AG10803 (cell line): ENCODE data around the gene B3GNT4.

ENCODE experiments used
- DNase-seq: peaks from one replicate; pipeline ENCODE4 v3.0.0; 2010; ENCODE audit warnings: low read depth
- H3K4me3 ChIP-seq: 2 replicates; pipeline ENCODE4 v1.5.1; 2011; ENCODE audit warnings: mild to moderate bottlenecking, low read length, control low read depth
- TF ChIP-seq, protein P1 (sequence below): conservative IDR thresholded peaks from 2 replicates; pipeline ENCODE4 v1.5.1; 2011; ENCODE audit warnings: mild to moderate bottlenecking, low read length, control low read depth, inconsistent platforms

B3GNT4 gene

DNA sequence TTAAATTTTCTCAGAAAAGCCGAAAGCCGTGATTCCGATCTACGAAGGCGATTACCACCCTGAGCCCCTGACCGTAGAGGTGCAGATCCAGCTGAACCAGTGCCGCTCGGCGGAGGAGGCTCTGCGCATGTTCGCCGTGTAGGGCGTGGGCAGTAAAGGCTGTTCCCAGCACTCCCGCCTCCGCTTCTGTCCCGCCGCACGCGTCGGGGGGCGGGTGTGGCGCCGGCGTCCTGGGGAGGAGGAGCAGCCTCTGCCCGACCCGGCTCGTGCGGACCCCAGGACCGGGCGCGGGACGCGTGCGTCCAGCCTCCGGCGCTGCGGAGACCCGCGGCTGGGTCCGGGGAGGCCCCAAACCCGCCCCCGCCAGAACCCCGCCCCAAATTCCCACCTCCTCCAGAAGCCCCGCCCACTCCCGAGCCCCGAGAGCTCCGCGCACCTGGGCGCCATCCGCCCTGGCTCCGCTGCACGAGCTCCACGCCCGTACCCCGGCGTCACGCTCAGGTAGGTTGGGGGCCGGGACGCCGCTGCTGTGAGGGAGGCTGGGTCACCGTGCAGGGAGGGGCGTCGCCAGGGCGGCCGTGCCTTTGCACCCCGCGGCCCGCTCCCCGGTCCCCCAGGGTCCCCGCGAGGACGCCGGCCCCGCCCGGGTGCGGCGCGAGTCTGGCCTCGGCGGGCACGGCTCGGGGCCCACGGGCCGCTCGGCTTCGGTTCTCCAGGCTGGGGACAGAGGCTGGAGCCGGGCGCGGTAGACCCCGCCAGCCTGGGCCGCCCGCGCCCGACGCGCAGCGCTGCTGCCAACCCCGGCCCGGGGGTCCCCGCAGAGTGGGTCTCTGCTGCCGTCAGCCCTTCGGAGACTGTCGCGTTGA, at the start of gene B3GNT4:
Gene B3GNT4 (plus strand): TSS at position 409 of the 866 bp plus-strand sequence. CDS start 910 bp downstream, outside the sequence.
- peak; percentile 27 for DNase-seq
- peak within 1 kb of the TSS; percentile 65 for H3K4me3 ChIP-seq
- TF ChIP-seq, protein P1, sequence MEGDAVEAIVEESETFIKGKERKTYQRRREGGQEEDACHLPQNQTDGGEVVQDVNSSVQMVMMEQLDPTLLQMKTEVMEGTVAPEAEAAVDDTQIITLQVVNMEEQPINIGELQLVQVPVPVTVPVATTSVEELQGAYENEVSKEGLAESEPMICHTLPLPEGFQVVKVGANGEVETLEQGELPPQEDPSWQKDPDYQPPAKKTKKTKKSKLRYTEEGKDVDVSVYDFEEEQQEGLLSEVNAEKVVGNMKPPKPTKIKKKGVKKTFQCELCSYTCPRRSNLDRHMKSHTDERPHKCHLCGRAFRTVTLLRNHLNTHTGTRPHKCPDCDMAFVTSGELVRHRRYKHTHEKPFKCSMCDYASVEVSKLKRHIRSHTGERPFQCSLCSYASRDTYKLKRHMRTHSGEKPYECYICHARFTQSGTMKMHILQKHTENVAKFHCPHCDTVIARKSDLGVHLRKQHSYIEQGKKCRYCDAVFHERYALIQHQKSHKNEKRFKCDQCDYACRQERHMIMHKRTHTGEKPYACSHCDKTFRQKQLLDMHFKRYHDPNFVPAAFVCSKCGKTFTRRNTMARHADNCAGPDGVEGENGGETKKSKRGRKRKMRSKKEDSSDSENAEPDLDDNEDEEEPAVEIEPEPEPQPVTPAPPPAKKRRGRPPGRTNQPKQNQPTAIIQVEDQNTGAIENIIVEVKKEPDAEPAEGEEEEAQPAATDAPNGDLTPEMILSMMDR = no peak

DNA sequence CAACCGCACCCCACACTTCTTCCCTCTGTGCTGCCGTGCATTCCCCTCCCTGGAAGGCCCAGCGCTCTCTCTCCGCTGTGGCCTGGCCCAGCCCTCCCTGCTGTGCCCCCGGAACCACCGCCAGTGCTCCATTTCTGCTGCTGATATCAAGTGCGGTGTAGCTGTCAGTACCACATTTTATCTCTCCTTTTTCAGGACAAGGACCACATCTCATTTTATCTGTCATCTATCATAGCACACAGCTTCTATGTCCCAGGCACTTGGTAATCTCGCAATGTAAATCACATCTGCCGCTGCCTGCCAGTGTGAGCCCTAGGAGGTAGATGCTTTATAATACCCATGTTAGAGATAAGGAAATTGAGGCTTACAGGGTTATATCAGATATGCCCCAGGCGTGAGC, 47.8 kb upstream of the B3GNT4 start:
- DNase-seq = no peak
- H3K4me3 ChIP-seq = no peak overlapping the region
- TF ChIP-seq, protein P1 = no peak

DNA sequence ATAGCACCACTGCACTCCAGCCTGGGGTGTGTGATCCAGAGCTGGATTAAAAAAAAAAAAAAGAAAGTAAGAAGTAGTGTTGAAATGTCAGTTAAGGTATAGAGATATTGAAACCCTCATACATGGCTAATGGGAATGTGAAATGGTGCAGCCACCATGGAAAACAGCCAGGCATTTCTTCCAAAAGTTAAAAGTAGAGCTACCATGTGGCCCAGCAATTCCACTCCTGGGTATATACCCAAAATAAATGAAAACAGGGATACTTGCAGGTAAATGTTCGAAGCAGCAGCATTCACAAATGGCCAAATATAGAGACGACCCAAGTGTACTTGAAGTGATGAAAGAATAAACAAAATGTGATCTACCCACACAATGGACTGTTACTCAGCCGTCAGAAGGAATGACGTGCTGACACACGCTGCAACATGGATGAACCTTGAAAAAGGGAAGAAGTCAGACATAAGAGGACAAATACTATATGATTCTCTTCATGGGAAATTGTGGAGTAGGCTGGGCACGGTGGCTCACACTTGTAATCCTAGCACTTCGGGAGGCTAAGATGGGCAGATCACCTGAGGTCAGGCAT, 44.7 kb upstream of the B3GNT4 start:
- no peak overlapping the region for H3K4me3 ChIP-seq
- TF ChIP-seq, protein P1 = no peak
- no peak for DNase-seq

DNA sequence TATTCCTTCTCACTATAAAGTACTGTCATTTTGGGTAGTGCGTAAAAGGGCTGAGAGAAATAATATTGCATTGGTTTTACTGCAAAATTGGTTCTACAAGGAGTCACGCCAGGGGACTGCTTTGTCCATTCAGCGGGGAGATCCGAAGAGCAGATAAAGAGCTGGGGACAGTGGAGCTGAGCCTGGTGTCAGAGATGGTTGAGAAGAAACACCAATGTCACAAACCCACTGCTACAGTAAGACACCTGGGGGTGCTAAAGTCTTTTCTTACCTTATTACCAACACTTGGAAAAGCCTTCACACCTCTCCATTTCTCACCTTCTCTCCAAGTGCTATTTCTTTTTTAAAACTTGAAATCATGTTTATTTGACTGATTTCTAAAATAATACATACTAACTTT, 43.6 kb upstream of the B3GNT4 start:
- TF ChIP-seq, protein P1 = no peak
- DNase-seq = no peak
- H3K4me3 ChIP-seq = no peak overlapping the region

DNA sequence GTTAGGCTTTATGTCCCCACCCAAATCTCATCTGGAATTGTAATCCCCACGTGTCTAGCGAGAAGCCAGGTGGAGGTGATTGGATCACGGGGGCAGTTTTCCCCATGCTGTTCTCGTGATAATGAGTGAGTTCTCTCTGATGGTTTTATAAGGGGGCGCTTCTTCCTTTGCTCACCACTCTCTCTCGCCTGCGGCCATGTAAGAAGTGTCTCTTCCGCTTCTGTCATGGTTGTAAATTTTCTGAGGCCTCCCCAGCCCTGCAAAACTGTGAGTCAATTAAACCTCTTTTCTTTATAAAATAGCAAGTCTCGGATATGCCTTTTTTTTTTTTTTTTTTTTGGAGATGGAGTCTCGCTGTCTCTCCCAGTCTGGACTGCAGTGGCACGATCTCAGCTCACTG, 42.7 kb upstream of the B3GNT4 start:
- no peak for DNase-seq
- TF ChIP-seq, protein P1 = no peak

DNA sequence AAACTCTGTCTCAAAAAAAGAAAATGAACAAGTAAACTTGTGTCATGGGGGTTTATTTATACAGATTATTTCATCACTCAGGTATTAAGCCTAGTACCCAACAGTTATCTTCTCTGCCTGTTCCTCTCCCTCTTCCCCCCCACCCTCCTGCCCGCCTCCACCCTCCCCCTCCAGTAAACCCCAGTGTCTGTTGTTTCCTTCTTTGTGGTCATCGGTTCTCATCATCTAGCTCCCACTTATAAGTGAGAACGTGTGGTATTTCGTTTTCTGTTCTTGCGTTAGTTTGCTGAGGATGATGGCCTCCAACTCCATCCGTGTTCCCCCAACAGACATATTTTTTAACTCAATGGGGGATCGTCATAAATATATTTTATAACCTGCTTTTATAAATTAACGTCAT, 41.8 kb upstream of the B3GNT4 start:
- no peak overlapping the region for H3K4me3 ChIP-seq
- DNase-seq = no peak
- TF ChIP-seq, protein P1 = no peak

More for the DNA sequence above, 42.7 kb upstream of the B3GNT4 start:
- no peak overlapping the region for H3K4me3 ChIP-seq

DNA sequence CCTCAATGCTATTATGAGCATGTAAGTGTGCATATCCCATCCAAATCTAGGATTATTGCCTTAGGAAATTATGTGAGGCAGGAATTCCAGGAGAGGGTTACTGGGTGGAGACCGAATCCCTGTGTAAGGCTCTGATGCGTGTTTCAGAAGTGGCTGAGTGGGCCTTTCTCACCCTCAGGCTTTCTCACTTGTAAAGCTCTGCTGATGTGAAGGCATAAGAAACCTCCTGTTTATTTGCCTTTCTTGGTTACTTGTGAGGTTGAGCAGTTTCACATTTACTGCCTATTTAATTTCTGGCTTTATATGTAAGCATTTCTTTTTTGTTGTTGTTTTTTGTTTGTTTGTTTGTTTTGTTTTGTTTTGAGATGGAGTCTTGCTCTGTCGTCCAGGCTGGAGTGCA, 40.5 kb upstream of the B3GNT4 start:
- no peak overlapping the region for H3K4me3 ChIP-seq
- TF ChIP-seq, protein P1 = no peak
- no peak for DNase-seq
